SU-DHL-6 (cell line): ENCODE data around the gene MDM2.

Experiments used
- EZH2phosphoT487 ChIP-seq: fragments of 200-600 bp; sonication (generic), shearing (Covaris generic); conservative IDR thresholded peaks from 2 replicates; pipeline ENCODE4 v1.6.1; 2018; ENCODE audit warnings: mild to moderate bottlenecking, antibody characterized with exemption, low read length, moderate library complexity, mixed read lengths
- TF ChIP-seq, protein P1 (sequence below): fragments of 200-600 bp; sonication (generic); IDR thresholded peaks from one replicate; pipeline ENCODE4 v1.5.1; 2017; ENCODE audit warnings: antibody characterized with exemption, mild to moderate bottlenecking, low read length, moderate library complexity; ENCODE audit not compliant: insufficient read depth, poor library complexity, severe bottlenecking

- TF ChIP-seq, protein P1, sequence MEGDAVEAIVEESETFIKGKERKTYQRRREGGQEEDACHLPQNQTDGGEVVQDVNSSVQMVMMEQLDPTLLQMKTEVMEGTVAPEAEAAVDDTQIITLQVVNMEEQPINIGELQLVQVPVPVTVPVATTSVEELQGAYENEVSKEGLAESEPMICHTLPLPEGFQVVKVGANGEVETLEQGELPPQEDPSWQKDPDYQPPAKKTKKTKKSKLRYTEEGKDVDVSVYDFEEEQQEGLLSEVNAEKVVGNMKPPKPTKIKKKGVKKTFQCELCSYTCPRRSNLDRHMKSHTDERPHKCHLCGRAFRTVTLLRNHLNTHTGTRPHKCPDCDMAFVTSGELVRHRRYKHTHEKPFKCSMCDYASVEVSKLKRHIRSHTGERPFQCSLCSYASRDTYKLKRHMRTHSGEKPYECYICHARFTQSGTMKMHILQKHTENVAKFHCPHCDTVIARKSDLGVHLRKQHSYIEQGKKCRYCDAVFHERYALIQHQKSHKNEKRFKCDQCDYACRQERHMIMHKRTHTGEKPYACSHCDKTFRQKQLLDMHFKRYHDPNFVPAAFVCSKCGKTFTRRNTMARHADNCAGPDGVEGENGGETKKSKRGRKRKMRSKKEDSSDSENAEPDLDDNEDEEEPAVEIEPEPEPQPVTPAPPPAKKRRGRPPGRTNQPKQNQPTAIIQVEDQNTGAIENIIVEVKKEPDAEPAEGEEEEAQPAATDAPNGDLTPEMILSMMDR: no peak
- TF ChIP-seq EZH2phosphoT487: no peak
Observed at GRCh38 chr12:68805592-68806120, 2.3 kb upstream of the MDM2 start.
